Measurements from ENCODE around the gene KRT16. TPM values are rescaled to one million over a fixed set of nuclear protein-coding genes. Genes with fewer than 3 reads are reported as not detected.

KRT16 gene
- total RNA-seq, 1 donor from 2014 or later: not detected

DNA sequence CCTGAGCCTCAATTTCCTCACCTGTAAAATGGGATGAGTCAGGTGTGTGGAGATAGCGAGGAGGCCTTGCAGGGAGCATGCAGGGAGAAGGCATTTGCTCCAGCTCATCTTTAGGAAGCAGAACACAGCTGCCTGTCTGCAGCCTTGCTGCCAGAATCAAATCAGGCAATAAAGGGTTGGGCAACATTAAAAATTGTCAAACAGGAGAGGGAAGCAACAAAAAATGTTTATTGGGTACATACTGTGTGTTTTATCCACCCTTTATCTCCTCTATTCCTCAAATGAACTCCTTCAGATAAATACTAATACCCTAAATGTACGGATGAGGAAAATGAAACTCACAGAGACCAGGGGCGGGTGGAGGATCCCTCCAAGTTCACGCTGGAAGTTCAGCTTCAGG, 12.2 kb downstream of the KRT16 start:
- no peaks in the 10 kb centered on the region for H3K36me3 ChIP-seq
- H3K27me3 ChIP-seq: no peaks in the 10 kb centered on the region
- intact Hi-C loops (cut with DNase I): no loop called here
- DNase-seq (no peak), ATAC-seq (no peak)
- H3K4me1 ChIP-seq: no peaks in the 10 kb centered on the region
- no peak overlapping the region for H3K27ac ChIP-seq
- no peak overlapping the region for H3K4me3 ChIP-seq
- H3K9me3 ChIP-seq: no peaks in the 10 kb centered on the region
- TF ChIP-seq, protein P1, sequence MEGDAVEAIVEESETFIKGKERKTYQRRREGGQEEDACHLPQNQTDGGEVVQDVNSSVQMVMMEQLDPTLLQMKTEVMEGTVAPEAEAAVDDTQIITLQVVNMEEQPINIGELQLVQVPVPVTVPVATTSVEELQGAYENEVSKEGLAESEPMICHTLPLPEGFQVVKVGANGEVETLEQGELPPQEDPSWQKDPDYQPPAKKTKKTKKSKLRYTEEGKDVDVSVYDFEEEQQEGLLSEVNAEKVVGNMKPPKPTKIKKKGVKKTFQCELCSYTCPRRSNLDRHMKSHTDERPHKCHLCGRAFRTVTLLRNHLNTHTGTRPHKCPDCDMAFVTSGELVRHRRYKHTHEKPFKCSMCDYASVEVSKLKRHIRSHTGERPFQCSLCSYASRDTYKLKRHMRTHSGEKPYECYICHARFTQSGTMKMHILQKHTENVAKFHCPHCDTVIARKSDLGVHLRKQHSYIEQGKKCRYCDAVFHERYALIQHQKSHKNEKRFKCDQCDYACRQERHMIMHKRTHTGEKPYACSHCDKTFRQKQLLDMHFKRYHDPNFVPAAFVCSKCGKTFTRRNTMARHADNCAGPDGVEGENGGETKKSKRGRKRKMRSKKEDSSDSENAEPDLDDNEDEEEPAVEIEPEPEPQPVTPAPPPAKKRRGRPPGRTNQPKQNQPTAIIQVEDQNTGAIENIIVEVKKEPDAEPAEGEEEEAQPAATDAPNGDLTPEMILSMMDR (IDR thresholded peaks at IDR 0.05): no peak

DNA sequence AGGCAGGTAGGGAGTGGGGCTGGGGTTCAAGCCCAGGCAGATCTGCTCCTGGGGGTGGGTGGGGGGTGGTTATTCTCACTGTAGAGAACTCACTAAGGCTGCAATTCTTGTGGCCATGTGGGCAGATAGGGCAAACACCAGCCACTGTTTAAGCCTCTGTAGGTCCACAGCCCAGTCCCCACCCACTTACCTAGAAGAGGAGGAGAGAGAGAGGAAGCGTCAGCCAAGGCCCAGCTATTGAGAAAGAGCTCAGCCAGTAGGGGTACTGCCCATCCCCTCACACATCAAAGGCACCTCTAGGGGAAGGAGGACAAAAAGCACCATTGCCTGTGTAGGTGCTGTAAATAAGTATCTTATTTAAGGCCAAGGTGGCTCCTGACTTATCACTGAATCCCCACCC, 12.9 kb downstream of the KRT16 start:
- Histone ChIP-seq H3K4me3 (no peak overlapping the region), H3K9me3 (no peaks in the 10 kb centered on the region), H3K27me3 (no peaks in the 10 kb centered on the region), H3K36me3 (no peaks in the 10 kb centered on the region), H3K27ac (no peak overlapping the region), H3K4me1 (no peaks in the 10 kb centered on the region)
- intact Hi-C loops (cut with DNase I): no loop called here
- DNase-seq (peak; percentile 22), ATAC-seq (no peak)
- TF ChIP-seq, protein P1 (IDR thresholded peaks at IDR 0.05): no peak

DNA sequence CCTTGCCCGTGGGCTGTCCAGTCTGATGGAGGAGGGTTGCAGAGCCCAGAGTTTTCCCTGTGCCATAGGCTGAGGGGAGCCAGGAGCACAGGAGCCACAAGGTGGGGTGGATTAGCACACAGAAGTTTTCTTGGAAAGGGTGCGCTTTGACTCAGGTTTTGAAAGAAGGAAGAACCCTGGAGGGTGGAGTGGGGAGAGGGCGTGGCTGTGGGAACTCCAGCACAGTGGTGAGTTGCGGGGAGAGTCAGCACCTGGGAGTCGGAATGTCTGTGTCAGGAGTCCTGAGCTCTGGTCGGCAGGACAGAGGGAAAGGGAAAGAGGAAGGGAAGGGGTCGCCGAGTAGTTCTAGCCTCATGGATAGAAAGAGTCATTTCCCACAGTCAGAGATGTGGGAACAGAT, 17.0 kb downstream of the KRT16 start:
- TF ChIP-seq, protein P1 (IDR thresholded peaks at IDR 0.05): no peak
- no peak overlapping the region for H3K27ac ChIP-seq
- DNase-seq: peak; percentile 34
- H3K4me3 ChIP-seq: no peak overlapping the region
- H3K4me1 ChIP-seq: no peaks in the 10 kb centered on the region
- no peak for ATAC-seq
- H3K9me3 ChIP-seq: no peaks in the 10 kb centered on the region
- no peaks in the 10 kb centered on the region for H3K36me3 ChIP-seq
- no peaks in the 10 kb centered on the region for H3K27me3 ChIP-seq
- intact Hi-C loops (cut with DNase I): no loop called here

DNA sequence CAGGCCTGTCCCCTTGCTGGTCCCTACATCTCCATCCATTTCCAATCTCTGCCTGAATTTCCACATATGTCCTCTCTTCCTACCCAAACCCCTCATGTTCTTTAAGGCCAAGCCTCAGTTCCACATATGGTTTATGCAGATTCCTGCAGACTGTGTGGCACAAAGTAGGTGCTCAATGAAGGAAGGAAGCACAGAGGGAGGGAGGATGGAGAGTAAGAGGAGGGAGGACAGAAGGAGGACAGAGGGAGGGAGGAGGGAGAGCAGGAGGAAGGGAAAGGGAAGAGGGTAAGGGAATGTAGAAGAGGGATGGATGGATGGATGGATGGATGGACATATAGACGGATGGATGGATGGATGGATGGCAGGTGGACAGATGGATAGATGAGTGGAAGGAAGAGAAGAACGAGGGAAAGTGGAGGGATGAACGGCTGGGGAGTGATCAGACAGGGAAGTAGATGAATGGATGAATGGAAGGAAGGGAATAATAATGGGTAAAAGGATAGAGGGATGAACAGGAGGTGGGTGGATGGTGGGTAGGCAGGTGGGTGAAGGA, 18.1 kb downstream of the KRT16 start:
- intact Hi-C loops (cut with DNase I): no loop called here
- no peaks in the 10 kb centered on the region for H3K4me1 ChIP-seq
- DNase-seq (no peak), ATAC-seq (no peak)
- no peak overlapping the region for H3K27ac ChIP-seq
- H3K9me3 ChIP-seq: no peaks in the 10 kb centered on the region
- H3K27me3 ChIP-seq: peaks cover 4% of the 10 kb centered on the region
- H3K36me3 ChIP-seq: no peaks in the 10 kb centered on the region
- TF ChIP-seq, protein P1 (IDR thresholded peaks at IDR 0.05): no peak
- no peak overlapping the region for H3K4me3 ChIP-seq

DNA sequence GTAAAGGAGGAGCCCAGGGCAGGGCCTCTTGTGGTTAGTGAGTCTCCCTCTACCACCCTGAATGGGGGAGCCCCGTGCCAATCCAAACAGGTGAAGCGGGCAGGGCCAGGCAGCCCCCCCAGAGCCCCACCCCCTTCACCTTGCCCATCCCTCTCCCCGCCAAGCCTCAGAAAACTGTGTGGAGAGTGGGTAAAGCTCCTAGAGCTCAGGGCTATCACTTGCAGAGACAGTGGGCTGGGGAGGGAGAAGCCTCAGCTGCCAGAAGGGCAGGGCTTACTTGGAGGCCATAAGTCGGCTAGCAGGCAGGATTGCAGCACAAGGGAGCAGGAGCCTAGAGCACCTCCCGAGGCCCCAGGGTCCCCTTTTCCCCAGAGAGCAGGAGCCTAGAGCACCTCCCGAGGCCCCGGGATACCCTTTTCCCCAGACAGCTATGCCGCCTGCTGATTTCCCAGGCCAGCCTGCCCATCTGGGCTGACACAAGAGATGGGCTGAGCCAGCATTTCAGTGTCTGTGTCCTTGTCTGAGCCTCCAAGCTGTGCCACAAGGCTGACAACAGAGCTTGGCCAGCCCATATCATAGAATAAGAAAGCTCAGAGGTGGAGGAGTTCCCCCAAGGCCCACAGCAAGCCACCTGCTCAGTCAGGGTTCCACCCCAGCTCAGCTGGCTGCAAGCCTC, 19.1 kb downstream of the KRT16 start:
- TF ChIP-seq, protein P1 (IDR thresholded peaks at IDR 0.05): no peak
- DNase-seq: peak; percentile 27
- Histone ChIP-seq H3K4me3 (no peak overlapping the region), H3K9me3 (no peaks in the 10 kb centered on the region), H3K27me3 (peaks cover 4% of the 10 kb centered on the region), H3K36me3 (no peaks in the 10 kb centered on the region), H3K4me1 (no peaks in the 10 kb centered on the region), H3K27ac (no peak overlapping the region)
- intact Hi-C loops (cut with DNase I): no loop called here
- ATAC-seq: no peak

Measured in upper lobe of right lung (tissue), 1 donor.